Vagina (tissue), 2 donors: ENCODE results near the gene PRDM5. TPM values are rescaled to one million over a fixed set of nuclear protein-coding genes. Genes with fewer than 3 reads are reported as not detected.

Experiments
- DNase-seq, 2 donors: peaks; one replicate each; pipeline ENCODE4 v3.0.0-alpha.2; 2017; ENCODE audit errors: extremely low spot score in 2 of 2
- H3K27ac ChIP-seq: fragments of 200-600 bp; sonication (generic); one replicate; pipeline ENCODE4 v1.5.1; 2019
- H3K27me3 ChIP-seq: fragments of 200-600 bp; sonication (generic); one replicate; pipeline ENCODE4 v1.5.1; 2019
- H3K36me3 ChIP-seq, 2 donors: fragments of 200-600 bp; sonication (generic); one replicate each; pipeline ENCODE4 v1.5.1; 2017 to 2019
- H3K4me1 ChIP-seq: fragments of 200-600 bp; sonication (generic); one replicate; pipeline ENCODE4 v1.5.1; 2019
- H3K4me3 ChIP-seq, 2 donors: fragments of 200-600 bp; sonication (generic); 1 replicate in 1 of 2; 2 replicates in 1 of 2; pipeline ENCODE4 v1.5.1; 2016 to 2019
- H3K9me3 ChIP-seq: fragments of 200-600 bp; sonication (generic); one replicate; pipeline ENCODE4 v1.5.1; 2019
- POLR2A ChIP-seq, 2 donors: fragments of 450-650 bp; IDR thresholded peaks; one replicate each; pipeline ENCODE4 v1.6.1; 2017; ENCODE audit warnings: antibody characterized with exemption in 2 of 2, mild to moderate bottlenecking in 2 of 2, moderate library complexity in 2 of 2
- POLR2AphosphoS5 ChIP-seq, 2 donors: sonication (generic); formaldehyde crosslinking; IDR thresholded peaks; one replicate each; pipeline ENCODE4 v1.9.0; 2017; ENCODE audit warnings: antibody characterized with exemption in 2 of 2, mild to moderate bottlenecking in 2 of 2, low read depth in 1 of 2; ENCODE audit not compliant: insufficient read depth in 1 of 2
- intact Hi-C: fragments of 100-400 bp; cut with DNase I; formaldehyde crosslinking; loops from one replicate; pipeline ENCODE4 v1.15.1; 2023
- total RNA-seq: library from RNA; depleted of rRNA; stranded (reverse); fragments of >200 nt; gene quantifications from one replicate; pipeline ENCODE4 v1.2.3, GENCODE V29; 2016
- TF ChIP-seq, protein P1 (sequence below), 3 experiments: fragments of 450-650 bp in 2 of 3; fragments of 200-600 bp in 1 of 3; sonication (generic) in 1 of 3; IDR thresholded peaks; one replicate each; pipeline ENCODE4 v1.5.1; 2017 to 2019; ENCODE audit warnings: antibody characterized with exemption in 3 of 3, mild to moderate bottlenecking in 2 of 3, moderate library complexity in 2 of 3

Gene PRDM5
- total RNA-seq, 1 donor from 2014 or later: 15.2 TPM

DNA sequence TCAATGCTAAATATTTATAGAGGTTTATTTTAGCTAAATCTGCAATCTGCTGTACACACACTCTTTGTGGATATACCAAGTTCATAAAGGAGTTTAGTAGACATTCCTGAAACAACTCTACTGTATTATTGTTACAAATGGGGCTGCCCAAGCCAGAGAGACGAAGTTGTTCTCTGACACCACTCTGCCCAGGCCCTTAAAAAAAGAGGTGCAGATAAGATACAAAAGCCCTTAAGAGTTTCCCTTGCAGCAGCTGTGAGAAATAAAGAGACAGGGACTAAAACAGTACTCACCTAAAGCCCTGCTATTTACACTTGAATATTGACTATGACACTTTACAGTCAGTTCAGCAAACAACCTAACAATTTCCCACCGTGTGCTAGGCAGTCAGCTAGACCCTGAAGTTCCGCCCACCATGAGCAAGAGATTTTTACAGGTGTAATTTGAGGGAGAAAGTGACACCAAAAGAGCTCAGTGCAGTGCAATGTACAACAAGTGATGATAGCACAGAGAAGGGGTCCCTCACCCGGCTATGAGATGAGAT lies 191.7 kb downstream of the PRDM5 start:
- H3K4me1 ChIP-seq: no peaks in the 10 kb centered on the region
- H3K4me3 ChIP-seq: no peak overlapping the region
- TF ChIP-seq POLR2A (IDR thresholded peaks at IDR 0.05) (no peak), POLR2AphosphoS5 (IDR thresholded peaks at IDR 0.05; ENCODE audit: insufficient read depth in 1 of 2, low read depth in 1 of 2) (no peak)
- TF ChIP-seq, protein P1, sequence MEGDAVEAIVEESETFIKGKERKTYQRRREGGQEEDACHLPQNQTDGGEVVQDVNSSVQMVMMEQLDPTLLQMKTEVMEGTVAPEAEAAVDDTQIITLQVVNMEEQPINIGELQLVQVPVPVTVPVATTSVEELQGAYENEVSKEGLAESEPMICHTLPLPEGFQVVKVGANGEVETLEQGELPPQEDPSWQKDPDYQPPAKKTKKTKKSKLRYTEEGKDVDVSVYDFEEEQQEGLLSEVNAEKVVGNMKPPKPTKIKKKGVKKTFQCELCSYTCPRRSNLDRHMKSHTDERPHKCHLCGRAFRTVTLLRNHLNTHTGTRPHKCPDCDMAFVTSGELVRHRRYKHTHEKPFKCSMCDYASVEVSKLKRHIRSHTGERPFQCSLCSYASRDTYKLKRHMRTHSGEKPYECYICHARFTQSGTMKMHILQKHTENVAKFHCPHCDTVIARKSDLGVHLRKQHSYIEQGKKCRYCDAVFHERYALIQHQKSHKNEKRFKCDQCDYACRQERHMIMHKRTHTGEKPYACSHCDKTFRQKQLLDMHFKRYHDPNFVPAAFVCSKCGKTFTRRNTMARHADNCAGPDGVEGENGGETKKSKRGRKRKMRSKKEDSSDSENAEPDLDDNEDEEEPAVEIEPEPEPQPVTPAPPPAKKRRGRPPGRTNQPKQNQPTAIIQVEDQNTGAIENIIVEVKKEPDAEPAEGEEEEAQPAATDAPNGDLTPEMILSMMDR (IDR thresholded peaks at IDR 0.05): no peak
- intact Hi-C loops: no loop called here
- no peaks in the 10 kb centered on the region for H3K27me3 ChIP-seq
- DNase-seq: no peak
- H3K36me3 ChIP-seq: no peaks in the 10 kb centered on the region
- H3K9me3 ChIP-seq: no peaks in the 10 kb centered on the region
- H3K27ac ChIP-seq: no peak overlapping the region

DNA sequence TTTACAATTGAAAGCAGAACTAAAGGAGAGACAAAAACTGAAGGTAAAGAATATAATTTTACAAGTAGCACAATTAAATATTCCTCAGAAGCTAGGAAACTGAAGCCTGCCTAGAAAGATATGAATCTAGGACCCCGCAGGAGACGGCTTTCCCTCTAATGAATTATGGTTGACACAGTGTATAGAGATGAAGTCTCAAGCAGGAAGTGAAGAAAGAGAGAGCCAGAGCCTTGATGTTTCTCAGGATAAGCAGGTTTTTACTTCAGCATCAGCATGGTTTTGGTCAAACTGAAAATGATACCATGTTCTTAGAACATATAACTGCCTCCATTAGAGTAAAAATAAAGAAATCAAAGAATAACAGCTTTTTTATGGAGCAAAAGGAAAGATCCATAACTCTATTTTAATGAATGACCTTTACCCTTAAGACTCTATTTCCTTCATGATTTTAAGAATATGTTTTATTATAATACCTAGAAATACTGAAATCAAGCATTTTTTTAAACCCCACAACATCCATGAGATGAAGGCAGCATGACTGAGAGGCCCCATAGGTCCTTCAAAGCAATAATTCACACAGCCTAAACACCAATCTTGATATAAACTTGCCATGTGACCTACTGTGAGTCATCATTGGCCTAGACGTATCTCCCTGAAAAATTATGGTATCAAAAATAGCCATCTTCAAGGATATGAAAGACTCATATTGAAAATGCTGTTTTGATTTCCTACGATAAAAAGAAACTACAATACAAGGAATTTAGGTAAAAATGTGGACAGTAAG lies 193.4 kb downstream of the PRDM5 start:
- Histone ChIP-seq H3K9me3 (no peaks in the 10 kb centered on the region), H3K27ac (no peak overlapping the region), H3K4me1 (no peaks in the 10 kb centered on the region), H3K27me3 (no peaks in the 10 kb centered on the region), H3K4me3 (no peak overlapping the region), H3K36me3 (no peaks in the 10 kb centered on the region)
- DNase-seq: no peak
- intact Hi-C loops: no loop called here
- TF ChIP-seq POLR2AphosphoS5 (IDR thresholded peaks at IDR 0.05; ENCODE audit: insufficient read depth in 1 of 2, low read depth in 1 of 2) (no peak), POLR2A (IDR thresholded peaks at IDR 0.05) (no peak)
- TF ChIP-seq, protein P1 (IDR thresholded peaks at IDR 0.05): no peak

DNA sequence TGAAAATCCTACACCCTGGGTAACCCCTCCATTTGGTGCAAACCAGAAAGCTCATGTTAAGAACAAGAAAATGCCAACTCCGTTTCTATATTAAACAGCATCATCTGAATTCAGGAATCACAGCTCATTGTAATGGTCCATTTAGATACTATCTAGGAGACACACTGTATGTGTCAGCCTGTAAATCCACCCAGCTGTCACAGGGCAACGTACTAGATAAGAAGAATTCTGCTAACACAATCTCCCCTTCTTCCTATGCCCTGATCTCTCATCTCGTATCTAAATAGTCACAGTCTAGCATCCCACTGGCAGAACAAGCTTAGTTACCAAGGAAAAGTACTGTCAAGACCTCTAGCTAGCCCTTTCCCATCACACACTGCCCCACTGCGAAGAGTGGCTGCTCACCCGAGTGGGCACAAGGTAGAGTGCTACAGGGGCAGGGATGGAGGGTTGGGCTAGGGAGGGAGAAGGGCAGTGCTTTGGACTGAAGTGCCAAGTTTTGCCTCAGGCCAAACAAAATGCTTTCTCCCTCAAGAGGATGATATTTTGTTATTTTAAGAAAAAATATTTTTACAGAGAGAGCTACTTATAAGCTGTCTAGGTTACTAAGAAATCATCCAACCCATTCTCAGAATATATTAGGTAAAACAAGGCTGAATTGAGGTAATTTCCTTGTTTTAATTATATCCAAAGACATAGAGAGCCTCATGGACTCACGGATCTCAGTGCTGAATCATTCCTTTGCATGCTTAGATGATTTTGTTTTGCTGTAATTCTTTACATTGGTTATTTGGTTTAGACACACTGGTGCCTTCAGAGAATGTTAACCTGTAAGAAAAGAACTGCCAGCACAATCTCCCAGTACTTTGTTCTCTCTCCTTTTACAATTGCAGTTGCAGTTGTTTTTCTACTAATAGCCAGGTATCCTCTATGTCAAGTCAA lies 196.6 kb downstream of the PRDM5 start:
- no peaks in the 10 kb centered on the region for H3K4me1 ChIP-seq
- H3K9me3 ChIP-seq: no peaks in the 10 kb centered on the region
- TF ChIP-seq, protein P1 (IDR thresholded peaks at IDR 0.05): no peak
- no peak for TF ChIP-seq POLR2A (IDR thresholded peaks at IDR 0.05)
- TF ChIP-seq POLR2AphosphoS5 (IDR thresholded peaks at IDR 0.05; ENCODE audit: insufficient read depth in 1 of 2, low read depth in 1 of 2): no peak
- H3K27ac ChIP-seq: no peak overlapping the region
- DNase-seq: no peak
- no peaks in the 10 kb centered on the region for H3K36me3 ChIP-seq
- H3K4me3 ChIP-seq: no peak overlapping the region
- no peaks in the 10 kb centered on the region for H3K27me3 ChIP-seq
- intact Hi-C loops: no loop called here

DNA sequence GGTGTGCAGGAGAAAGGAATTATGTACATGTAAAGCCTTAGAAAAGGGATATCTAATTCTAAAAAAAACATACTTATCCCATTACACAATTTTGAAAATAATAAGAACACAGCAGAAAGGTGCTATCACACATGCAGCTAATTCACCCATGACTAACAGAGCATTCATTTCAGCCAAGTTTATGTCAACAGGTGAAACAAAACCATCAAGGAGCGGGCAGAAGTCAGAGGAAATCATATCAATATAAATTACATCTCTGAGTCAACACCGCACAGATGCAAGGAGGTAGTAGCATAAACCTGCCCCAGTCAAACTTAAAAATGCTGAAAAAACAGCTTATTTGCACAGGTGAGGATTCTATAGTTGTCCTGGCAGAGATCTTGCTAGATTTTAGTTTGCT lies 197.9 kb downstream of the PRDM5 start:
- intact Hi-C loops: no loop called here
- no peak for DNase-seq
- no peaks in the 10 kb centered on the region for H3K36me3 ChIP-seq
- H3K27me3 ChIP-seq: no peaks in the 10 kb centered on the region
- TF ChIP-seq, protein P1 (IDR thresholded peaks at IDR 0.05): no peak
- TF ChIP-seq POLR2A (IDR thresholded peaks at IDR 0.05) (no peak), POLR2AphosphoS5 (IDR thresholded peaks at IDR 0.05; ENCODE audit: insufficient read depth in 1 of 2, low read depth in 1 of 2) (no peak)
- no peaks in the 10 kb centered on the region for H3K9me3 ChIP-seq
- no peak overlapping the region for H3K27ac ChIP-seq
- no peak overlapping the region for H3K4me3 ChIP-seq
- no peaks in the 10 kb centered on the region for H3K4me1 ChIP-seq
